Gastroesophageal sphincter (tissue), 4 donors: ENCODE data around the gene HMGB4. TPM values are rescaled to one million over a fixed set of nuclear protein-coding genes. Genes with fewer than 3 reads are reported as not detected.

ENCODE experiments used
- ATAC-seq: fragments of 150-250 bp; one replicate; pipeline ENCODE4 v1.9.1; 2016; ENCODE audit warnings: mild to moderate bottlenecking, moderate library complexity
- H3K27ac ChIP-seq, 4 donors: fragments of 200-600 bp; sonication (generic) in 3 of 4; 1 replicate in 3 of 4; 2 replicates in 1 of 4; pipeline ENCODE4 v1.5.1; 2016 to 2019
- H3K27me3 ChIP-seq: fragments of 200-600 bp; sonication (generic); one replicate; pipeline ENCODE4 v1.5.1; 2019
- H3K36me3 ChIP-seq, 2 donors: fragments of 200-600 bp; sonication (generic); one replicate each; pipeline ENCODE4 v1.5.1; 2019; ENCODE audit warnings: control low read depth in 1 of 2
- H3K4me1 ChIP-seq, 3 donors: fragments of 200-600 bp; sonication (generic); 1 replicate in 2 of 3; 2 replicates in 1 of 3; pipeline ENCODE4 v1.5.1; 2016 to 2019; ENCODE audit warnings: control low read depth in 2 of 3
- H3K4me3 ChIP-seq, 2 donors: fragments of 200-600 bp; sonication (generic); one replicate each; pipeline ENCODE4 v1.5.1; 2019; ENCODE audit warnings: mild to moderate bottlenecking in 1 of 2, moderate library complexity in 1 of 2
- H3K9me3 ChIP-seq, 3 donors: fragments of 200-600 bp; sonication (generic); one replicate each; pipeline ENCODE4 v1.5.1; 2017 to 2019; ENCODE audit warnings: control low read depth in 2 of 3
- CTCF ChIP-seq, 4 experiments: fragments of 200-600 bp in 2 of 4; fragments of 450-650 bp in 2 of 4; sonication (generic) in 1 of 4; IDR thresholded peaks; one replicate each; pipeline ENCODE4 v1.5.1; 2017 to 2019; ENCODE audit warnings: antibody characterized with exemption in 4 of 4, mild to moderate bottlenecking in 2 of 4, moderate library complexity in 2 of 4
- EP300 ChIP-seq: sonication (generic); formaldehyde crosslinking; IDR thresholded peaks from one replicate; pipeline ENCODE4 v1.6.1; 2017; ENCODE audit warnings: antibody characterized with exemption, mild to moderate bottlenecking
- POLR2A ChIP-seq, 2 donors: fragments of 450-650 bp; IDR thresholded peaks; one replicate each; pipeline ENCODE4 v1.6.1; 2017; ENCODE audit warnings: antibody characterized with exemption in 2 of 2, mild to moderate bottlenecking in 2 of 2, moderate library complexity in 1 of 2
- POLR2AphosphoS5 ChIP-seq: sonication (generic); formaldehyde crosslinking; IDR thresholded peaks from one replicate; pipeline ENCODE4 v1.6.1; 2017; ENCODE audit warnings: antibody characterized with exemption
- WGBS, 2 donors: methylation state at CpG; one replicate each; pipeline ENCODE4 v1.1.5; 2018; ENCODE audit warnings: low coverage in 1 of 2; 5-methylcytosine and 5-hydroxymethylcytosine counted together
- total RNA-seq, 4 donors: library from RNA; depleted of rRNA; stranded (reverse); fragments of >200 nt; gene quantifications; one replicate each; pipeline ENCODE4 v1.1.0, GENCODE V29; 2016

Gene HMGB4
- total RNA-seq, 4 donors from 2014 or later = not detected

GRCh38 chr1:33826711-33827110 is 37.2 kb upstream of the HMGB4 start:
- WGBS, 2 donors = 77 to 83% methylated on average over 2 to 4 of the region's 5 CpGs
- H3K4me1 ChIP-seq = no peaks in the 10 kb centered on the region
- ATAC-seq = no peak

GRCh38 chr1:33828059-33828458 is 35.8 kb upstream of the HMGB4 start:
- Histone ChIP-seq H3K9me3 (peaks cover 0 to 6% (median 0%) of the 10 kb centered on the region in 3 donors), H3K4me3 (no peak overlapping the region), H3K4me1 (no peaks in the 10 kb centered on the region), H3K27ac (no peak overlapping the region), H3K27me3 (no peaks in the 10 kb centered on the region), H3K36me3 (no peaks in the 10 kb centered on the region)
- no peak for ATAC-seq
- TF ChIP-seq EP300 = no peak
- TF ChIP-seq CTCF (IDR thresholded peaks at IDR 0.05) = no peak
- TF ChIP-seq POLR2A (IDR thresholded peaks at IDR 0.05) = no peak
- TF ChIP-seq POLR2AphosphoS5 = no peak
- 48 to 67% methylated on average over 5 of the region's 5 CpGs for WGBS, 2 donors

More at GRCh38 chr1:33826711-33827110, 37.2 kb upstream of the HMGB4 start:
- no peaks in the 10 kb centered on the region for H3K36me3 ChIP-seq
- no peak overlapping the region for H3K27ac ChIP-seq
- TF ChIP-seq CTCF (IDR thresholded peaks at IDR 0.05) (no peak), EP300 (no peak), POLR2AphosphoS5 (no peak), POLR2A (IDR thresholded peaks at IDR 0.05) (no peak)
- H3K9me3 ChIP-seq = peaks cover 0 to 6% (median 0%) of the 10 kb centered on the region in 3 donors
- H3K4me3 ChIP-seq = no peak overlapping the region
- peaks cover 5% of the 10 kb centered on the region for H3K27me3 ChIP-seq

- ATAC-seq = no peak
- Histone ChIP-seq H3K9me3 (peaks cover 0 to 6% (median 0%) of the 10 kb centered on the region in 3 donors), H3K27ac (no peak overlapping the region)
Measured at GRCh38 chr1:33828654-33829053, 35.2 kb upstream of the HMGB4 start.

GRCh38 chr1:33836911-33837310 is 27.0 kb upstream of the HMGB4 start:
- ATAC-seq = no peak
- WGBS, 2 donors = 91 to 96% methylated on average over 4 of the region's 4 CpGs

More at GRCh38 chr1:33828654-33829053, 35.2 kb upstream of the HMGB4 start:
- Histone ChIP-seq H3K27me3 (no peaks in the 10 kb centered on the region), H3K4me3 (no peak overlapping the region), H3K4me1 (no peaks in the 10 kb centered on the region), H3K36me3 (no peaks in the 10 kb centered on the region)
- no peak for TF ChIP-seq POLR2A (IDR thresholded peaks at IDR 0.05)
- no peak for TF ChIP-seq CTCF (IDR thresholded peaks at IDR 0.05)
- TF ChIP-seq POLR2AphosphoS5 = no peak
- TF ChIP-seq EP300 = no peak
- WGBS, 2 donors = 92 to 100% methylated on average over 2 to 4 of the region's 5 CpGs

More at GRCh38 chr1:33836911-33837310, 27.0 kb upstream of the HMGB4 start:
- TF ChIP-seq POLR2AphosphoS5 (no peak), POLR2A (IDR thresholded peaks at IDR 0.05) (no peak), CTCF (IDR thresholded peaks at IDR 0.05) (no peak), EP300 (no peak)
- H3K4me3 ChIP-seq = no peak overlapping the region
- H3K27me3 ChIP-seq = peaks cover 7% of the 10 kb centered on the region
- H3K27ac ChIP-seq = no peak overlapping the region
- H3K9me3 ChIP-seq = peaks cover 0 to 12% (median 0%) of the 10 kb centered on the region in 3 donors
- no peaks in the 10 kb centered on the region for H3K4me1 ChIP-seq
- H3K36me3 ChIP-seq = no peaks in the 10 kb centered on the region
